NCI-H2107 treated with DMSO at 0.1 percent for 48 hours (cell line): Measurements from ENCODE around the gene ROR2.

Experiments used
- DNase-seq: peaks from one replicate; lab custom pipeline; 2025; ENCODE audit not compliant: unreplicated experiment; lab: John Stamatoyannopoulos, UW

ROR2 gene

DNA sequence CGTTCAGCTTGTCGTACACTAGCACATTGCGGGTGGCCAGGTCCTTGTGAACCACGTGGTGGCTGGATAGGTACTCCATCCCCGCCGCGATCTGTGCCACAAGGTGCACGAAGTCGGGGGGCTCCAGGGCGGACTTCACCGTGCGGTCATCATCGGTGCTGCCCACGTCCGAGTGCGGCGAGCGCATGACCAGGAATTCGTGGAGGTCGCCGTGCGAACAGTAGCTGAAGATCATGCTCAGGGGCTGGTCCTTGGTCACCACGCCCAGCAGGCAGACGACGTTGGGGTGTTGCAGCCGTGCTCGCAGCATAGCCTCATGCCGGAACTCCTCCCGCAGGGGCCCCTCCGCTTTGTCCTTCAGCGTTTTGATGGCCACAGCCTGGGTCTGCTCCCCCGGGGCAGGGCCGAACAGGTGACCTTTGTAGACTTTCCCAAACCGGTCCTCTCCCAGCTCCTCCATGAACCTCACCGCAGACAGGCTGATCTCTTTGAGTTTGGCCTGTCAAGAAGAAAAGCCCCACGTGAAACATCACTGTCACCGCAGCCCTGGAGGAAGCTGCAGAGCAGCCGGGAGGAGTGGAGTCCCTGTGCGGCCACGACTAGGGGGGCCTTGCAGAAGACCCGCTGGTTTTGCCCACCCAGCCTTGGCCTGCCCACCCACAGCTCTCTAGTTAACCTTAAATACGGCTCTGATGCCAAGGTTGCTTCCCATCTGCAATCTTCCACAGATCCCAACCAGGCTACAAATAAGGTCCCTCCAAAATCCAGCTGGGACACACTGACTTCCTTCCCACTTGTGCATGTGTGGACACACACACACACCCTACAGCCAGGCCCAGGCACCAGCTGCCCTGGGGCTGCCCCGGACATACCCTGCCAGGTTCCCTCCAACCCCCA lies 225.2 kb downstream of the ROR2 start:
- no peak for DNase-seq

- no peak for DNase-seq
Observed at GRCh38 chr9:91724068-91724440, 226.0 kb downstream of the ROR2 start.

- no peak for DNase-seq
Observed at GRCh38 chr9:91723420-91724067, 226.5 kb downstream of the ROR2 start.

- DNase-seq = no peak
Observed at GRCh38 chr9:91720751-91721705, 229.0 kb downstream of the ROR2 start.

- DNase-seq = no peak
Observed at GRCh38 chr9:91720313-91720712, 229.7 kb downstream of the ROR2 start.

GRCh38 chr9:91718071-91718470 lies 232.0 kb downstream of the ROR2 start:
- no peak for DNase-seq

DNA sequence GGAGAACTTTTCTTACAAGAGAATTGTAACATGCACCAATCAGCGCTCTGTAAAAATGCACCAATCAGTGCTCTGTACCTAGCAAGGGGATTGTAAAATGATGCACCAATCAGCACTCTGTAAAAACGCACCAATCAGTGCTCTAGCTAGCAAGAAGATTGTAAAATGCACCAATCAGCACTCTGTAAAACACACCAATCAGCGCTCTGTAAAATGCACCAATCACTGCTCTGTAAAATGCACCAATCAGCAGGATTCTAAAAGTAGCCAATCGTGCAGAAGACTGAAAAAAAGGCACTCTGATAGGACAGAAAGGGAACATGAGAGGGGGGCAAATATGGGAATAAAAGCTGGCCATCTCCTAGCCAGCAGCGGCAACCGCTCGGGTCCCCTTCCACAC lies 233.2 kb downstream of the ROR2 start:
- DNase-seq = no peak

GRCh38 chr9:91716239-91716638 lies 233.8 kb downstream of the ROR2 start:
- no peak for DNase-seq

- DNase-seq = no peak
Observed at GRCh38 chr9:91714874-91715615, 235.0 kb downstream of the ROR2 start.

- DNase-seq = no peak
Observed at GRCh38 chr9:91714020-91714806, 235.8 kb downstream of the ROR2 start.

- DNase-seq = no peak
Observed at GRCh38 chr9:91712811-91713210, 237.2 kb downstream of the ROR2 start.

- no peak for DNase-seq
Observed at GRCh38 chr9:91711755-91712601, 238.1 kb downstream of the ROR2 start.

GRCh38 chr9:91710158-91710557 lies 239.9 kb downstream of the ROR2 start:
- no peak for DNase-seq

DNA sequence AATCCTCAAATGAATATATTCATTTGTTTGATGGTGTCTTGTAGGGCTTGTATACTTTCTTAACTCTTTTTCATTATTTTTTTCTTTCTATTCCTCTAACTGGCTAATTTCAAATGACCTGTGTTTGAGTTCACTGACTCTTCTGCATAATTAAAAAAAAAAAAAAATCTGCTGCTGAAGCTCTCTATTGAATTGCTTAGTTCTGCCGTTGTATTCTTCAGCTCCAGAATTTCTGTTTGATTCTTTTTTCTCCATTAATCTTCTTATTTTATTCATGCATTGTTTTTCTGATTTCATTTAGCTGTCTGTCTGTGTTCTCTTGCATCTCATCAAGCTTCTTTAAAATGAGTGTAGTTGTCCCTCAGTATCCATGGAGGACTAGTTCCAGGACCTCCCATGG lies 244.6 kb downstream of the ROR2 start:
- no peak for DNase-seq

- DNase-seq = no peak
Observed at GRCh38 chr9:91700475-91700874, 249.6 kb downstream of the ROR2 start.

GRCh38 chr9:91698266-91698665 lies 251.8 kb downstream of the ROR2 start:
- DNase-seq = no peak

DNA sequence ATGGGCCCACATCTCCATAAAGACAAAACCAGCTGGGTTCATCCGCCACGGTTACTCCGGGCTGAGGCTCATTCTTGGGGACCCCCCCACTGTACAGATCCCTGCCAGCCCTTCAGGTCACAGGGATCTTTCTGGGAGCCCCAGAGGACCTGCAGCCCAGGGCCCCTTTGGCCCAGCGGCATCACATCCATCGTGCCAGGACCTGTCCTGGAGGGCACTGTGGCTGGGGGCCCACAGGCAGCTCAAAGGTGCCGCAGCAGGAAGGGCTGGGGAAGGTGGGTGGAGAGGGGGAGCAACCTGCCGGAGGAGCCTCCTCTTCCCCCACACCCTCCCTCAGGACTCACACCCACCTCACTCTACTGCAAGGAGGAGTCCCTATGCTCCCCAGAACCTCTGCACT lies 252.8 kb downstream of the ROR2 start:
- DNase-seq = no peak

GRCh38 chr9:91694081-91694870 lies 255.8 kb downstream of the ROR2 start:
- no peak for DNase-seq
